HG03045 (cell line): ENCODE measurements around the gene GRIA3.
"Not testable (repeated sequence)": the region's sequence is repeated elsewhere in the genome, so short reads cannot be mapped to it uniquely, and the experiment has no call there.

Experiments
- ATAC-seq: cut with Tn5 transposase; IDR thresholded peaks from one replicate; pipeline ENCODE4 v1.9.1; 2021; ENCODE audit warnings: mild to moderate bottlenecking, moderate library complexity; ENCODE audit not compliant: unreplicated experiment

The GRIA3 gene

DNA sequence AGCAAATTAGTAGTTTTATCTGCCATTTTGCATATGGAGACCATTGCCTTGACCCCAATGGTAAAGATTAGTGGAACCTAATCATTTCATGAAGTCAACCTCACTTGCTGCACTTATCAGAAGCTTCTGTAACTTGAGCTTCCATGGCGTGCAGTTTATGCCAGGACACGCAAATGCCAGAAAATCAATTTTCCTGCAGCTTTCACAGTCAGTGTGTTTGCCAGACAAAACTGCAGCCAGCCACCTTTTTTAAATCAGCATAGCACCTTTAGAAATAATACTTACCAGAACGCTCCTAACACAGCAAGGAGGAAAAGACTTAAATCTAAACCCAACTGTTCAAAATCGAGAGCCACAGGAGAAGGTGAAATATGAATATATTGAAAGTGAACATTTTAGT, 265.3 kb downstream of the GRIA3 start:
- no peak for ATAC-seq

DNA sequence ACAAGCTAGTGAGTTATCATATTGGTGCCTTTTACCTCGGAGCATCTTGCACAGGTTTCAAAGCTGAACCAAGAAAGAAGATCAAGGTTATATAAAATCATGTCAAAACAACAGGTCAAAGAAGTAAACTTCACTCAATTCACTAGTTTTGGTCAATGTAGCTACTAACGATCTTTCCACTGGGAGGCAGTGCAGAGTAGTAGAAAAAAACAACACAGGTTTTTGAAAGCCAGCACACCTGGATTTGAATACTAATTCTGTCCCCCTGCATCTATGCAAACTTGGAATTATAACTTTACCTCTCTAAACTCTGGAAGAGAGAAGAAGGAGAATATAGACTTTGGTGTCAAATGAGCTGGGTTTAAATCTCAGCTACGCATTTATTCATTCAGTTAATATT, 266.1 kb downstream of the GRIA3 start:
- no peak for ATAC-seq

GRCh38 chrX:123454712-123455431, 270.8 kb downstream of the GRIA3 start:
- no peak for ATAC-seq

DNA sequence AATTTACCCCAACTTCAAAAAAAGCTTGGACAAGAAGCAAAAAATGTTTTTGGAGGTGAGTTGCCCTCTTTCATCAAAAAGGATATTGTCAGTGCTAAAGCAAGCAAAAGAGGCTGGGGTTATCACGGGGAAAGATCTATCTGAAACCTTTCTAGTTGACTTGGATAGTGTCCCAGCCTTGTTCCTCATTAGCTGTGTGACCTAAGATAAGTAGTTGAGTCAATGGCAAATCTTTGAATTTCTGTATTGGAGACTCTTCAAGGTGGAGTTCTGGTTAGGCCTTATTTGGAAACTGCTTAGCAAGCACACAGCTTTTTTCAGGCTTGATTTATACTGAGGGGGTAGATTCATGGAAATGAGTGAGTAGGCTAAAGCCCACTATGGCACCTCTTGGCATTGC, 271.6 kb downstream of the GRIA3 start:
- no peak for ATAC-seq

GRCh38 chrX:123464709-123465108, 280.6 kb downstream of the GRIA3 start:
- ATAC-seq, result no peak

DNA sequence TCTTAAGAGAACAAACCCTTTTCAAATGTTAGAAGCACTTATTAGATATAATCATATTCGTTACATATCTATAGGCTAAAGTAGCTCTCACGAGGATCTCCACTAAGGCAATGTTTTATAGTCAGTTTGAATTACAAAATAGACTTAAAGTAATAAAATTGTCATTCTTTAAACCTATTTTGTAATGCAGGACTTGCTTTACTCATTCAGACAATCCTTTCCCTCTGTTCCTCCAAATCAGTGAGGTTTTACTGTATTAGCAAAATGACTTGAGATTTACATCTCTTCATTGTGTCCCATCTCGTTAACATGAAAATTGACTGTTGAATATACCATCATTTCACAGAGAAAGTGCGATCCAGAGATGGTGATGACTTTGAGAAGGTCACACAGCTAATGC, 284.4 kb downstream of the GRIA3 start:
- ATAC-seq, result no peak

DNA sequence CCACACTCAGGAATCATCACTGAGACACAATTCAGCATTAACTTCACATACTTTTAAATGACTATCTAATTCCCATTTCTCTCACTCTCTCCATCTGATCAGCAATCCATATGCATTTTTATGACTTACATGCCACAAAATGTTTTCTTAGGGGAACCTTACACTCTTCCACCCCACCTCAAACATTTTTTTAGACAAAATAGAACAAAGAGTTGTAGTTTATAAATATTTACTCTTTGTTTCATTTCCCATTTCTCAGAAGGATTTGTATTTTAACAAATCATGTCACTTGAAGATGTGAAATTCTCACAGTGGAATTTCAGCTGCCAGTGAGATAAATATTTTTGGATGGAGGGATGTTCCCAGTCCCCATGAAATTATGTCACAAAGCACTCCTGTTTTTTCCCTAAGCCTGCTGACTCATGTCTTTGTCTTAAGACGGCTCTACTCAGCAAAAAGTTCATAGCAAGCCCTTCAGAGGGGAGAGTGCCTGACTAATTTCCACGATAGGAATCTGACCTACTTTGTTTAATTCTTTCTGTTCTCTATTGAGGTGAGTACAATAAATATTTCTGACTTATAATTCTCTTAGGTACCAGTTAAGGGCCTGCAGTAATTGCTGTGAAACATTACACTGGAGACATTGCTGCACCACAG, 291.1 kb downstream of the GRIA3 start:
- no peak for ATAC-seq

DNA sequence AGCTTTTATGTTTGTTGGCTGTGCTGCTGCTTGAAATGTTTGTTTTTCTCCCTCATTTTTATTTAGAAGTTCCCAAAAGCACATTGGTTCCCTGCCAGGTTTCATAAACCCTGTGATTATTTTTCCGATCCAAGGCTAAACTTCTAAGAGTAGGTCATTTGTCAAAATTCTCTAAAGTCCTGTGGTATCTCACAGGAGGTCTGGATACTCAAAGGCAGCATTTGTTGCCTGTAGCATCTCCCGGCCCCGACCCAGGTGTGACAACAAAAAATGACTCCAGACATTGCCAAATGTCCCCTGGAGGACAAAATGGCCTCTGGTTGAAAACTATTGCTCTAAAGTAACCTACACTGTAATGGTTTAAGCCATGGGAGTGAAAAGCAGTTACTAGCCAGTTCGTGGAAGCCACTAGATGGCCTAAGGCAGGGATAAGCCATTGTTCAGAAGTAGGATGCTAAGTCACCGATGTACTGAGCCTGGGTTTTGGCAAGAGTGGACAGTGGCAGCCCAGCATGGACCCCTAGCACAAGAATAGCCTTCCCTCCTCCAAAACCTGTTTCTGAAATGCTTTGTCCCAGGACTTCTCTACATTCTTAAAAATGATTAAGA, 292.6 kb downstream of the GRIA3 start:
- ATAC-seq, result no peak

GRCh38 chrX:123477673-123478072, 293.6 kb downstream of the GRIA3 start:
- ATAC-seq, result no peak

GRCh38 chrX:123481913-123482851, 298.1 kb downstream of the GRIA3 start:
- no peak for ATAC-seq

GRCh38 chrX:123486297-123486696, 302.2 kb downstream of the GRIA3 start:
- no peak for ATAC-seq

GRCh38 chrX:123487236-123487635, 303.2 kb downstream of the GRIA3 start:
- ATAC-seq, result no peak

DNA sequence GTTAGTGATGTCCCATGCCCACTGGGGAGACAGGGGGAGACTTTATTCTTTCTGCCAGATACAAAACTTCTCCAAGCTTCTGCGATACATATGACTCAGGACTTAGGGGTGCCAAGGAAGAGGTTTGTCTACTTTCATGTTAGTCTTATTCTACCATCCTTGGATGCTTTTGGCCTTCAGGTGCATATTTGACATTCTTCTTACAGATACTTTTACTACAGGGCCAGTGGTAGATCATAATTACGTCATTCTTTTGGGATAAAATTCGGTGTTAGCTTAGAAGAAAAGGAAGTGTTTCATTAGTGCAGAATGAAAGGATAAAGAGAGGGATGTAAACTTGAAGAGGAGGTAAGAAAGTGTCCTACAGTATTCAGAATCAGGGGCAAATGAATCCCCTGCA, 303.6 kb downstream of the GRIA3 start:
- ATAC-seq, result no peak

GRCh38 chrX:123489011-123489410, 304.9 kb downstream of the GRIA3 start:
- ATAC-seq, result no peak

DNA sequence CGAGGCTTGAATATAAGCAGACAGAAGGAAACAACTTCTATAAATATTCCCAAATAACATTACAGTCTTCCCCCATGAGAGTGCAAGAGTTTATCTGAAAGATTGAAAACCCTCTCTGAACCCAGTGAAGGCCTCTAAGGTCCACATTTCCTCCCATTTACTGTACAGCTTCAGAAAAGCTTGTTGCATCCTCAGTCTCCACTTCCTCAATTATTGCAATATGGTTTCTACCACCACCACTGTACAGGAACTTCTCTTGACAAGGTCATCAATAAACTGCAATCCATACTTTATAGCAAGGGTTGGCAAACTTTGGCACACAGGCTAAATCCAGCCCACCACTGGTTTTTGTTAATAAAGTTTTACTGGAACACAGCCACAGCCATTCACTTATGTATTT, 309.8 kb downstream of the GRIA3 start:
- ATAC-seq, result no peak

- ATAC-seq, result no peak
These were observed 315.7 kb downstream of the GRIA3 start for GRCh38 chrX:123499787-123500186.

DNA sequence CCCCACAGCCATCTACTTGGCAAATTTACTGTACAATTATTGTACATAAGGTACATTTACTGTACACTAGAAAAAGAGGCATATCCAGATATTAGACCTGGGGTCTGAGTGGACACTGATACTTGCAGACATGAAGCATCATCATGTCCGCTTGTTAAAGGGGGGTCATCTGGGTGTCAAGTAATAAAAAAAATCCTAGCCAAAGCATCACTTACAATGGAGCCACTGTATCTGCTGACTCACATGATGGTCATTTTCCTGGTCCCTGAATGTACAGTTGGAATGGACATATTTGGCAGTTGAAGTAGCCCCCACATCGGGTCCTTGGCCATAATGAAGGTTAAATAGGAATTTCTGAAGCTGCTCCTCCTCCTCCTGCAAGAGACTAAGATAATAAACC, 320.0 kb downstream of the GRIA3 start:
- ATAC-seq, result no peak

DNA sequence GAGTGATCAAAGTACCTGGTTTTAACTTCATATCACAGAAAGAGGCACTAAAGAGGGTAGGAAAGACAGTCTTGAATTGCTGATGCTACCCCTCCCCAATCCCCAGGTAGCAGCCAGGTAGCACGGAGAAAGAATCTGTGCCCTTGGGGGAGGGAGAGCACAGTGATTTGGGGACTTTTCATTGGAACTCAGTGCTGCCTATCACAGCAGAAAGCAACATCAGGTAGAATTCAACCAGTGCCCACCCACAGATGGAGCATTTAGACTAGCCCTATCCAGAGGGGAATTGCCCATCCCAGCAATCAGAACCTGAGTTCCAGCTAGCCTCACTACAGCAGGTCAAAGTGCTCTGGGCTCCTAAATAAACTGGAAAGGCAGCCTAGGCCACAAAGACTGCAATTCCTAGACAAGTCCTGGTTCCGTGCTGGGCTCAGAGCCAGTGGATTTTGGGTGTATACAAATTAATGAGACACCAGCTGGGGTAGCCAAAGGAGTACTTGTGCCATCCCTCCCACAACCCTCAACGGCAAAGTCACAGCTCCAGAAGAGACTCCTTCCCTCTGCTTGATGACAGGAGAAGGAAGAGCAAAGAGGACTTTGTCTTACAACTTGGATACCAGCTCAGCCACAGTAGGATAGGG, 320.7 kb downstream of the GRIA3 start:
- ATAC-seq, result no peak

DNA sequence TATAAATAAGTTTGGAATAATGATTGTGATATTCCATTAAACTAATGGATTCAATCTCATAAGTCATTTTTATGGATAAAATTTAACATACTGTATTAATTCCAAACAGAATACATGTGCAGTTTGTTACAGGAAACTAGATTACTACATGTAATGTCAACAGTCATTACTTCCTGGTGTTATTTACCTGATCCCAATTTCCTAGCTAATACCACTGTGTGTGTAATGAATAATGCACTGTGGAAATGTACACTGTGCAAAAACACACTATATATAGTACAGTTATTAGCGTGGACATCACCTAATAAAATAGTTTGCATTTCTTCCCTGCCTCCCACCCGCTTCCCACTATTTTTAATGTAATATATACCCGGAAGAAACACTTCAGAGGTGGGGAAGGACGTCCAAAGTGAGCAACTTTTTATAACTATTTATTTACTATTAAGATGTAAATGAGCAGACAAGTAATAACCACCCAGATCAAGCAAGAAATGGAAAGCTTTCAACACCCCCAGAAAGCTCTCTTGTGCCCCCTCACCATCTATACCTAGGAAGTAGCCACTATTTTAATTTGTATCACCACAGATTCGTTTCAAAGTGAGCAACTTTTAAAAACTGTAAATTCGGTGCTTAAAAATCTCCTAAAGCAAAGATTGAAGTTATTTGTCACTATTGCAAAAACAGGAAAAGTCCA, 329.7 kb downstream of the GRIA3 start:
- ATAC-seq, result no peak

- ATAC-seq, result not testable (repeated sequence)
These were observed 330.2 kb downstream of the GRIA3 start for GRCh38 chrX:123514279-123514640.
